Measurements from ENCODE around the gene UQCRC1.

UQCRC1 gene

GRCh38 chr3:48596676-48597407 lies 12.6 kb downstream of the UQCRC1 start:
- H3K4me1 ChIP-seq (ENCODE audit: control insufficient read depth in 1 of 2, insufficient read depth in 2 of 2, low read length in 2 of 2) = peaks cover 13 to 44% of the 10 kb centered on the region in 2 donors
- H3K9me3 ChIP-seq (ENCODE audit: control insufficient read depth in 1 of 2, low read length in 2 of 2) = no peaks in the 10 kb centered on the region
- no peak overlapping the region for H3K4me3 ChIP-seq (ENCODE audit: low read depth in 1 of 2, low read length in 2 of 2)
- peaks cover 4% of the 10 kb centered on the region for H3K27me3 ChIP-seq (ENCODE audit: low read depth, low read length)
- peaks cover 42 to 43% of the 10 kb centered on the region in 2 donors for H3K36me3 ChIP-seq (ENCODE audit: control insufficient read depth in 1 of 2, insufficient read depth in 2 of 2, low read length in 2 of 2)
- peak overlapping the region; percentile 88 for H3K27ac ChIP-seq (ENCODE audit: low read length)

GRCh38 chr3:48596157-48596556 lies 13.3 kb downstream of the UQCRC1 start:
- no peaks in the 10 kb centered on the region for H3K9me3 ChIP-seq (ENCODE audit: control insufficient read depth in 1 of 2, low read length in 2 of 2)
- H3K4me1 ChIP-seq (ENCODE audit: control insufficient read depth in 1 of 2, insufficient read depth in 2 of 2, low read length in 2 of 2) = peaks cover 13 to 44% of the 10 kb centered on the region in 2 donors
- H3K4me3 ChIP-seq (ENCODE audit: low read depth in 1 of 2, low read length in 2 of 2) = no peak overlapping the region
- peaks cover 36% of the 10 kb centered on the region in 2 donors for H3K36me3 ChIP-seq (ENCODE audit: control insufficient read depth in 1 of 2, insufficient read depth in 2 of 2, low read length in 2 of 2)
- peaks cover 4% of the 10 kb centered on the region for H3K27me3 ChIP-seq (ENCODE audit: low read depth, low read length)
- H3K27ac ChIP-seq (ENCODE audit: low read length) = peak overlapping the region; percentile 16

- H3K4me1 ChIP-seq (ENCODE audit: control insufficient read depth in 1 of 2, insufficient read depth in 2 of 2, low read length in 2 of 2) = peaks cover 13 to 44% of the 10 kb centered on the region in 2 donors
- H3K4me3 ChIP-seq (ENCODE audit: low read depth in 1 of 2, low read length in 2 of 2) = peak overlapping the region in 1 of 2 donors; percentile 53
- peak overlapping the region; percentile 16 for H3K27ac ChIP-seq (ENCODE audit: low read length)
- H3K9me3 ChIP-seq (ENCODE audit: control insufficient read depth in 1 of 2, low read length in 2 of 2) = no peaks in the 10 kb centered on the region
- peaks cover 30 to 31% of the 10 kb centered on the region in 2 donors for H3K36me3 ChIP-seq (ENCODE audit: control insufficient read depth in 1 of 2, insufficient read depth in 2 of 2, low read length in 2 of 2)
- H3K27me3 ChIP-seq (ENCODE audit: low read depth, low read length) = peaks cover 4% of the 10 kb centered on the region
These were observed 13.8 kb downstream of the UQCRC1 start for GRCh38 chr3:48595526-48596121.

DNA sequence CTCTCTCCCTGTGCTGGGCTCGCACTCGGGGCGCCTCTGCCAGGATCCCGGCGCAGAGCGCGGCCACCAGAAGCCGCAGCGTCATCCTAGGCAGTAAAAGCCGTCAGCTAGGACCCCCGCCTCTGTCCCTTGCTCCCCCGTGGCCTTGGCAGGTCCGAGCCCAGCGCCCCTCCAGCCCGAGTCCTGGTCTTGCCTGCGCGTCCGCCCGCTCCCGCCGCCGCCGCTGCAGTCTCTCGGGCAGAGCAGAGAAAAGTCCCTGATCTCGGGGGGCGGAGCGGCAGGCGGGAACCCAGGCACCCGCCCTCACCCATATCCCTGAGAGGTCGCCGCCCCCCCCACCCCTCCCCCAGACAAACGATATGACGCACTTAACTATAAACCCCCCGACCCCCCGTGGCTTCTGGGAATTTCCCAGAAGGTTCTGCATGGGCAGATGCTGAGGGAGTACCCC lies 14.3 kb downstream of the UQCRC1 start, which contains the start of gene COL7A1:
Gene COL7A1 (minus strand): TSS at position 255 of the 451 bp plus-strand sequence. CDS start 170 bp downstream, at position 85.
- Histone ChIP-seq H3K27me3 (ENCODE audit: low read depth, low read length) (peaks cover 4% of the 10 kb centered on the region), H3K4me1 (ENCODE audit: control insufficient read depth in 1 of 2, insufficient read depth in 2 of 2, low read length in 2 of 2) (peaks cover 13 to 42% of the 10 kb centered on the region in 2 donors), H3K27ac (ENCODE audit: low read length) (peak within 1 kb of the TSS; percentile 16), H3K4me3 (ENCODE audit: low read depth in 1 of 2, low read length in 2 of 2) (peak within 1 kb of the TSS; percentile 21 to 53), H3K36me3 (ENCODE audit: control insufficient read depth in 1 of 2, insufficient read depth in 2 of 2, low read length in 2 of 2) (peaks cover 25 to 26% of the 10 kb centered on the region in 2 donors), H3K9me3 (ENCODE audit: control insufficient read depth in 1 of 2, low read length in 2 of 2) (no peaks in the 10 kb centered on the region)

GRCh38 chr3:48594417-48595049 lies 14.9 kb downstream of the UQCRC1 start:
- H3K9me3 ChIP-seq (ENCODE audit: control insufficient read depth in 1 of 2, low read length in 2 of 2) = no peaks in the 10 kb centered on the region
- no peak overlapping the region for H3K27ac ChIP-seq (ENCODE audit: low read length)
- peaks cover 20 to 21% of the 10 kb centered on the region in 2 donors for H3K36me3 ChIP-seq (ENCODE audit: control insufficient read depth in 1 of 2, insufficient read depth in 2 of 2, low read length in 2 of 2)
- peaks cover 13 to 36% of the 10 kb centered on the region in 2 donors for H3K4me1 ChIP-seq (ENCODE audit: control insufficient read depth in 1 of 2, insufficient read depth in 2 of 2, low read length in 2 of 2)
- H3K27me3 ChIP-seq (ENCODE audit: low read depth, low read length) = peaks cover 4% of the 10 kb centered on the region
- peak overlapping the region; percentile 21 to 53 for H3K4me3 ChIP-seq (ENCODE audit: low read depth in 1 of 2, low read length in 2 of 2)

DNA sequence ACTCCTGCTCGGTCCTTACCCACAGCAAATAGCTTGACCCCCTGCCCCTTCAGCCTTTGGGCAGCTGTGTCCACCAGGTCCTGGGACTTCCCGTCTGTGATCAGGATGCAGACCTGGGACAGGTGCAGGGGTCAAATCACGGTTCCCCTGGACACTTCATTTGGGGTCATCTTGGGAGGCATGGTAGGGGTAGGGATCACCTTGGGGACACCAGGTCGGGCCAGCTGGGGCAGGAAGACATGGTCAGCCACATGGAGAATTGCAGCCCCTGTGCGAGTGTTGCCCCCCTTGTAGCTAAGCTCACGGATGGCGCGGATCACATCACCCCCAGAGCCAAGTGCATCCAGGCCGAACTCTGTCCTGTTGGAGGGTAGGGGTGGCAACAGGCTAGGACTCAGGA lies 16.1 kb downstream of the UQCRC1 start:
- Histone ChIP-seq H3K27ac (ENCODE audit: low read length) (no peak overlapping the region), H3K4me3 (ENCODE audit: low read depth in 1 of 2, low read length in 2 of 2) (no peak overlapping the region), H3K4me1 (ENCODE audit: control insufficient read depth in 1 of 2, insufficient read depth in 2 of 2, low read length in 2 of 2) (peaks cover 4 to 24% of the 10 kb centered on the region in 2 donors), H3K27me3 (ENCODE audit: low read depth, low read length) (peaks cover 4% of the 10 kb centered on the region), H3K36me3 (ENCODE audit: control insufficient read depth in 1 of 2, insufficient read depth in 2 of 2, low read length in 2 of 2) (peaks cover 8 to 10% of the 10 kb centered on the region in 2 donors), H3K9me3 (ENCODE audit: control insufficient read depth in 1 of 2, low read length in 2 of 2) (no peaks in the 10 kb centered on the region)

GRCh38 chr3:48592519-48593087 lies 16.8 kb downstream of the UQCRC1 start:
- Histone ChIP-seq H3K4me1 (ENCODE audit: control insufficient read depth in 1 of 2, insufficient read depth in 2 of 2, low read length in 2 of 2) (peaks cover 4 to 17% of the 10 kb centered on the region in 2 donors), H3K36me3 (ENCODE audit: control insufficient read depth in 1 of 2, insufficient read depth in 2 of 2, low read length in 2 of 2) (peaks cover under 1 to 4% of the 10 kb centered on the region in 2 donors), H3K27ac (ENCODE audit: low read length) (no peak overlapping the region), H3K4me3 (ENCODE audit: low read depth in 1 of 2, low read length in 2 of 2) (no peak overlapping the region), H3K9me3 (ENCODE audit: control insufficient read depth in 1 of 2, low read length in 2 of 2) (no peaks in the 10 kb centered on the region), H3K27me3 (ENCODE audit: low read depth, low read length) (peaks cover 4% of the 10 kb centered on the region)

- H3K27me3 ChIP-seq (ENCODE audit: low read depth, low read length) = peaks cover 4% of the 10 kb centered on the region
- H3K27ac ChIP-seq (ENCODE audit: low read length) = no peak overlapping the region
- H3K4me1 ChIP-seq (ENCODE audit: control insufficient read depth in 1 of 2, insufficient read depth in 2 of 2, low read length in 2 of 2) = peaks cover 4 to 16% of the 10 kb centered on the region in 2 donors
- H3K4me3 ChIP-seq (ENCODE audit: low read depth in 1 of 2, low read length in 2 of 2) = no peak overlapping the region
- H3K9me3 ChIP-seq (ENCODE audit: control insufficient read depth in 1 of 2, low read length in 2 of 2) = no peaks in the 10 kb centered on the region
- peaks cover 0 to 3% of the 10 kb centered on the region in 2 donors for H3K36me3 ChIP-seq (ENCODE audit: control insufficient read depth in 1 of 2, insufficient read depth in 2 of 2, low read length in 2 of 2)
These were observed 17.4 kb downstream of the UQCRC1 start for GRCh38 chr3:48591886-48592518.

- H3K27me3 ChIP-seq (ENCODE audit: low read depth, low read length) = peaks cover 4% of the 10 kb centered on the region
- peaks cover 4 to 16% of the 10 kb centered on the region in 2 donors for H3K4me1 ChIP-seq (ENCODE audit: control insufficient read depth in 1 of 2, insufficient read depth in 2 of 2, low read length in 2 of 2)
- peaks cover 0 to 8% of the 10 kb centered on the region in 2 donors for H3K36me3 ChIP-seq (ENCODE audit: control insufficient read depth in 1 of 2, insufficient read depth in 2 of 2, low read length in 2 of 2)
- H3K9me3 ChIP-seq (ENCODE audit: control insufficient read depth in 1 of 2, low read length in 2 of 2) = no peaks in the 10 kb centered on the region
- H3K4me3 ChIP-seq (ENCODE audit: low read depth in 1 of 2, low read length in 2 of 2) = no peak overlapping the region
- H3K27ac ChIP-seq (ENCODE audit: low read length) = no peak overlapping the region
These were observed 18.0 kb downstream of the UQCRC1 start for GRCh38 chr3:48591436-48591835.

DNA sequence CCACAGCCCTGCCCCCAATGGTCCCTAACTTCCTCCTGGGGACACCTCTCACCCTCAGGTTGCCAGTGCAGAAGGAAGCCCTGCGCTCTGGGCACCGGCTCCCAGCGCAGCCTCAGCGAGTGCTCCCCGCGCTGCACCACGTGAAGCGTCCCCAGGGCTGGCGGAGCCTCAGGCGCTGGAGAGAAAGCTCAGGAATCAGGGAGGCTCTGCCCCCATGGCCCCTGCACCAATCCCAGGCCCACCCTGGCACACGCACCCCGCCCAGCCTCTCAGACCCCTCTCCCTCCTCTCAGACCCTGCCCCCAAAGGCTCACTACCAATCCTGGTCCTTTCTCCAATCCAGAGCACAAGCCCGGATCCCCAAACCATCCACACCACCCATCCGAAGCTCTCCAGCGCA lies 21.2 kb downstream of the UQCRC1 start:
- no peak overlapping the region for H3K4me3 ChIP-seq (ENCODE audit: low read depth in 1 of 2, low read length in 2 of 2)
- H3K36me3 ChIP-seq (ENCODE audit: control insufficient read depth in 1 of 2, insufficient read depth in 2 of 2, low read length in 2 of 2) = peaks cover 0 to 8% of the 10 kb centered on the region in 2 donors
- no peaks in the 10 kb centered on the region for H3K27me3 ChIP-seq (ENCODE audit: low read depth, low read length)
- no peak overlapping the region for H3K27ac ChIP-seq (ENCODE audit: low read length)
- H3K9me3 ChIP-seq (ENCODE audit: control insufficient read depth in 1 of 2, low read length in 2 of 2) = no peaks in the 10 kb centered on the region
- H3K4me1 ChIP-seq (ENCODE audit: control insufficient read depth in 1 of 2, insufficient read depth in 2 of 2, low read length in 2 of 2) = no peaks in the 10 kb centered on the region

All from muscle layer of duodenum (tissue), 2 donors.